B cell (primary cell): ENCODE results near the gene ULK4.

Source experiments
- CTCF ChIP-seq: fragments of 200-600 bp; IDR thresholded peaks from one replicate; pipeline ENCODE4 v1.8.0; 2022; ENCODE audit warnings: antibody characterized with exemption, mild to moderate bottlenecking
- EZH2 ChIP-seq: IDR thresholded peaks from 2 replicates; pipeline ENCODE4 v1.6.1; 2012; ENCODE audit warnings: borderline replicate concordance, low read depth, mild to moderate bottlenecking, moderate library complexity, low read length; ENCODE audit not compliant: insufficient read depth, poor library complexity, severe bottlenecking

GRCh38 chr3:41364736-41365135 lies 597.2 kb downstream of the ULK4 start:
- TF ChIP-seq CTCF (no peak), EZH2 (no peak)
